ENCODE results near the gene ALG14. TPM values are rescaled to one million over a fixed set of nuclear protein-coding genes. Genes with fewer than 3 reads are reported as not detected.

The ALG14 gene
- total and polyA plus RNA-seq, 2 donors (not counting 1 experiment from before 2014, with no cell fraction given): 0.92 to 2.6 TPM

DNA sequence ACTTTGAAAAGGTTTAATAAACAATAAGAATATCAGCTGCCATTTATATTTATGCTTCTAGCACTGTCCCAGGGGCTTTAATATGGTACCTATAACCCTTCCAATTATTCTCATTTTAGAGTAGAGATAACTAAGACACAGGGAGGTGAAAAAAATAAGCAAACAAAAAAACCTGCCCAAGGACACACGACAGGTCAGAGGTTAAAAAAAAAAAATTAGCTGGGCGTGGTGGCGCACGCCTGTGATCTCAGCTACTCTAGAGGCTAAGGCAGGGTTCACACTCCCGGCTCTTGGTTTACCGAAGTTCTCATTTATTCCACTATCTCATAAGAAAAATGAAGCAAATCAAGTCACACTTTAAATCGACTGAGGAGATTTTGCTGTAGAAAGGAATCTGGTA lies 111.2 kb downstream of the ALG14 start:
- Mint-ChIP-seq H3K27me3 (no peaks in the 10 kb centered on the region), H3K27ac (no peak overlapping the region), H3K4me3 (peak overlapping the region; percentile 19), H3K9me3 (ENCODE audit: insufficient read depth) (no peaks in the 10 kb centered on the region), H3K4me1 (peaks cover 30% of the 10 kb centered on the region)
- CTCF ChIA-PET: interaction anchor here (1.0 to 1.5 kb wide), 5 partner anchors 10 to 108 kb away, joined by 3 to 7 read pairs (median 6); no protein-coding TSS in a partner anchor
- H3K27me3 ChIP-seq (replicated peaks in 1 of 4; ENCODE audit: control extremely low read depth in 1 of 4, control insufficient read depth in 3 of 4, insufficient read depth in 4 of 4, low read length in 3 of 4): no peaks in the 10 kb centered on the region
- H3K4me2 ChIP-seq (replicated peaks; ENCODE audit: low read depth, low read length, poor library complexity, severe bottlenecking): peak overlapping the region; percentile 67
- intact Hi-C loops (cut with micrococcal nuclease): no loop called here
- H3K4me3 ChIP-seq (ENCODE audit: control extremely low read depth in 1 of 5, extremely low read depth in 1 of 5, insufficient read depth in 1 of 5, low read depth in 2 of 5, low read length in 4 of 5): no peak overlapping the region
- WGBS (ENCODE audit: insufficient coverage): 100% methylated on average over 3 of the region's 7 CpGs
- peak overlapping the region; percentile 75 for H2AFZ ChIP-seq (ENCODE audit: insufficient read depth, low read depth, low read length, poor library complexity, severe bottlenecking)
- TF ChIP-seq, protein P1, sequence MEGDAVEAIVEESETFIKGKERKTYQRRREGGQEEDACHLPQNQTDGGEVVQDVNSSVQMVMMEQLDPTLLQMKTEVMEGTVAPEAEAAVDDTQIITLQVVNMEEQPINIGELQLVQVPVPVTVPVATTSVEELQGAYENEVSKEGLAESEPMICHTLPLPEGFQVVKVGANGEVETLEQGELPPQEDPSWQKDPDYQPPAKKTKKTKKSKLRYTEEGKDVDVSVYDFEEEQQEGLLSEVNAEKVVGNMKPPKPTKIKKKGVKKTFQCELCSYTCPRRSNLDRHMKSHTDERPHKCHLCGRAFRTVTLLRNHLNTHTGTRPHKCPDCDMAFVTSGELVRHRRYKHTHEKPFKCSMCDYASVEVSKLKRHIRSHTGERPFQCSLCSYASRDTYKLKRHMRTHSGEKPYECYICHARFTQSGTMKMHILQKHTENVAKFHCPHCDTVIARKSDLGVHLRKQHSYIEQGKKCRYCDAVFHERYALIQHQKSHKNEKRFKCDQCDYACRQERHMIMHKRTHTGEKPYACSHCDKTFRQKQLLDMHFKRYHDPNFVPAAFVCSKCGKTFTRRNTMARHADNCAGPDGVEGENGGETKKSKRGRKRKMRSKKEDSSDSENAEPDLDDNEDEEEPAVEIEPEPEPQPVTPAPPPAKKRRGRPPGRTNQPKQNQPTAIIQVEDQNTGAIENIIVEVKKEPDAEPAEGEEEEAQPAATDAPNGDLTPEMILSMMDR (IDR thresholded peaks at IDR 0.05): no peak
- no peak for TF ChIP-seq EZH2 (IDR thresholded peaks at IDR 0.05; ENCODE audit: borderline replicate concordance, insufficient read depth, low read depth, low read length, poor library complexity, severe bottlenecking)
- POLR2A ChIA-PET: no interaction called here
- H3K9ac ChIP-seq (ENCODE audit: low read length): no peak overlapping the region
- peaks cover 25 to 31% of the 10 kb centered on the region in 2 donors for H3K4me1 ChIP-seq (ENCODE audit: control insufficient read depth in 2 of 2, insufficient read depth in 2 of 2, low read length in 2 of 2)
- ATAC-seq (ENCODE audit: low read depth) (no peak), DNase-seq (no peak)
- H3K36me3 ChIP-seq (replicated peaks in 1 of 2; ENCODE audit: control extremely low read depth in 1 of 2, control insufficient read depth in 1 of 2, extremely low read depth in 1 of 2, insufficient read depth in 2 of 2, low read length in 1 of 2): no peaks in the 10 kb centered on the region
- H3K9me3 ChIP-seq (ENCODE audit: control extremely low read depth in 1 of 3, control insufficient read depth in 2 of 3, insufficient read depth in 1 of 3, low read length in 2 of 3): no peaks in the 10 kb centered on the region
- no peak overlapping the region for H3K27ac ChIP-seq (ENCODE audit: low read length in 2 of 2)
- H4K20me1 ChIP-seq (ENCODE audit: control insufficient read depth, insufficient read depth, low read length, poor library complexity, severe bottlenecking): no peaks in the 10 kb centered on the region
- H3K79me2 ChIP-seq (ENCODE audit: control insufficient read depth, insufficient read depth, low read length): no peaks in the 10 kb centered on the region

DNA sequence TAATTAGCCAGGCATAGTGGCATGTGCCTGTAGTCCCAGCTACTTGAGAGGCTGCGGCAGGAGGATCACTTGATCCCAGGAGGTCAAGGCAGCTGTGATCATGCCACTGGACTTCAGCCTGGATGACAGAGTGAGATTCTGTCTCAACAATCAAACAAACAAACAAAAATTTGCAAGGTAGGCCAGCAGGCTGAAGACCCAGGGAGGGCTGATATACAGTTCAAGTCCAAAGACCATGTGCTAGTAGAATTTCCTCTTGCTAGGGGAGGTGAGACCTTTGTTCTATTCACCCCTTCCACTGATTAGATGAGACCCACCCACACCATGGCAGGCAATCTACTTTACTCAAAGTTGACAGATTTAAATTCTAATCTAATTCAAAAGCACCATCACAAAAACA lies 114.7 kb downstream of the ALG14 start:
- WGBS (ENCODE audit: insufficient coverage): 100% methylated on average over 1 of the region's 1 CpG
- ChIA-PET POLR2A (no interaction called here), CTCF (no interaction called here)
- no peaks in the 10 kb centered on the region for H3K27me3 Mint-ChIP-seq
- H3K4me1 Mint-ChIP-seq: peaks cover 23% of the 10 kb centered on the region
- peaks cover 0 to under 1% (median 0%) of the 10 kb centered on the region in 3 donors for H3K9me3 ChIP-seq (ENCODE audit: control extremely low read depth in 1 of 3, control insufficient read depth in 2 of 3, insufficient read depth in 1 of 3, low read length in 2 of 3)
- no peaks in the 10 kb centered on the region for H3K27me3 ChIP-seq (replicated peaks in 1 of 4; ENCODE audit: control extremely low read depth in 1 of 4, control insufficient read depth in 3 of 4, insufficient read depth in 4 of 4, low read length in 3 of 4)
- ATAC-seq (ENCODE audit: low read depth) (no peak), DNase-seq (no peak)
- H3K79me2 ChIP-seq (ENCODE audit: control insufficient read depth, insufficient read depth, low read length): no peaks in the 10 kb centered on the region
- no peak overlapping the region for H2AFZ ChIP-seq (ENCODE audit: insufficient read depth, low read depth, low read length, poor library complexity, severe bottlenecking)
- no peaks in the 10 kb centered on the region for H3K36me3 ChIP-seq (replicated peaks in 1 of 2; ENCODE audit: control extremely low read depth in 1 of 2, control insufficient read depth in 1 of 2, extremely low read depth in 1 of 2, insufficient read depth in 2 of 2, low read length in 1 of 2)
- no peak overlapping the region for H3K27ac ChIP-seq (ENCODE audit: low read length in 2 of 2)
- H3K4me3 Mint-ChIP-seq: no peak overlapping the region
- no peaks in the 10 kb centered on the region for H3K9me3 Mint-ChIP-seq (ENCODE audit: insufficient read depth)
- H3K27ac Mint-ChIP-seq: no peak overlapping the region
- H4K20me1 ChIP-seq (ENCODE audit: control insufficient read depth, insufficient read depth, low read length, poor library complexity, severe bottlenecking): no peaks in the 10 kb centered on the region
- no peak overlapping the region for H3K9ac ChIP-seq (ENCODE audit: low read length)
- TF ChIP-seq, protein P1 (IDR thresholded peaks at IDR 0.05): no peak
- TF ChIP-seq EZH2 (IDR thresholded peaks at IDR 0.05; ENCODE audit: borderline replicate concordance, insufficient read depth, low read depth, low read length, poor library complexity, severe bottlenecking): no peak
- intact Hi-C loops (cut with micrococcal nuclease): no loop called here
- H3K4me3 ChIP-seq (ENCODE audit: control extremely low read depth in 1 of 5, extremely low read depth in 1 of 5, insufficient read depth in 1 of 5, low read depth in 2 of 5, low read length in 4 of 5): no peak overlapping the region
- H3K4me2 ChIP-seq (replicated peaks; ENCODE audit: low read depth, low read length, poor library complexity, severe bottlenecking): no peak overlapping the region
- H3K4me1 ChIP-seq (ENCODE audit: control insufficient read depth in 2 of 2, insufficient read depth in 2 of 2, low read length in 2 of 2): peaks cover 19 to 21% of the 10 kb centered on the region in 2 donors
